Peyer's patch (tissue), 4 donors: ENCODE measurements around the gene TMED8.

ENCODE experiments used
- CTCF ChIP-seq, 6 experiments: fragments of 450-650 bp in 4 of 6; fragments of 200-600 bp in 2 of 6; sonication (generic) in 1 of 6; IDR thresholded peaks; one replicate each; pipeline ENCODE4 v1.5.1; 2017 to 2019; ENCODE audit warnings: antibody characterized with exemption in 6 of 6, mild to moderate bottlenecking in 3 of 6, moderate library complexity in 1 of 6
- POLR2A ChIP-seq, 2 donors: fragments of 450-650 bp; IDR thresholded peaks; one replicate each; pipeline ENCODE4 v1.5.1; 2017; ENCODE audit warnings: antibody characterized with exemption in 2 of 2, mild to moderate bottlenecking in 2 of 2, moderate library complexity in 2 of 2

GRCh38 chr14:77319422-77319821 lies 57.5 kb downstream of the TMED8 start:
- no peak for TF ChIP-seq CTCF (IDR thresholded peaks at IDR 0.05)
- no peak for TF ChIP-seq POLR2A (IDR thresholded peaks at IDR 0.05)
